Measurements from ENCODE around the gene GOLGB1. TPM values are rescaled to one million over a fixed set of nuclear protein-coding genes. Genes with fewer than 3 reads are reported as not detected.

The GOLGB1 gene
- total RNA-seq, result 67.9 TPM

GRCh38 chr3:121749276-121750086, at the start of gene GOLGB1:
Gene GOLGB1, minus strand, starts transcription at chr3:121749741. Its CDS starts 18,770 bp downstream, at chr3:121730971.

GRCh38 chr3:121660356-121661171, 89.0 kb downstream of the GOLGB1 start, which contains the start of gene HCLS1:
Gene HCLS1, minus strand, starts transcription at chr3:121660903. Its CDS starts 2,556 bp downstream, at chr3:121658347.

Small RNA genes within 50 kb of the gene (small RNA-seq; reads per million reads assigned to genes)
- not detected for gene RNU4-62P (ENCODE audit: low replicate concordance)

Other genes with a start within 250 kb of the GOLGB1 start
- gene POLQ, start 203.8 kb downstream of the GOLGB1 start, total RNA-seq, result 3.8 TPM
- not detected for gene ARGFX, start 181.8 kb downstream of the GOLGB1 start, total RNA-seq
- gene FBXO40, start 156.4 kb downstream of the GOLGB1 start, total RNA-seq, result not detected
- gene HCLS1, start 88.8 kb downstream of the GOLGB1 start, total RNA-seq, result 2.2 TPM
- gene IQCB1, start 85.3 kb upstream of the GOLGB1 start, total RNA-seq, result 57.6 TPM
- gene EAF2, start 85.5 kb upstream of the GOLGB1 start, total RNA-seq, result 7.2 TPM
- gene SLC15A2, start 144.7 kb upstream of the GOLGB1 start, total RNA-seq, result 9.4 TPM

All from parietal lobe (tissue), 2 donors.